ENCODE data around the gene GABRD.

Gene GABRD

GRCh38 chr1:2056955-2057590 is 37.9 kb downstream of the GABRD start:
- Mint-ChIP-seq H3K4me3 (no peak overlapping the region), H3K27ac (no peak overlapping the region), H3K9me3 (no peaks in the 10 kb centered on the region), H3K36me3 (ENCODE audit: low read depth) (peaks cover 31% of the 10 kb centered on the region), H3K4me1 (ENCODE audit: low read depth) (peaks cover 4% of the 10 kb centered on the region), H3K27me3 (no peaks in the 10 kb centered on the region)
- no peak for DNase-seq

DNA sequence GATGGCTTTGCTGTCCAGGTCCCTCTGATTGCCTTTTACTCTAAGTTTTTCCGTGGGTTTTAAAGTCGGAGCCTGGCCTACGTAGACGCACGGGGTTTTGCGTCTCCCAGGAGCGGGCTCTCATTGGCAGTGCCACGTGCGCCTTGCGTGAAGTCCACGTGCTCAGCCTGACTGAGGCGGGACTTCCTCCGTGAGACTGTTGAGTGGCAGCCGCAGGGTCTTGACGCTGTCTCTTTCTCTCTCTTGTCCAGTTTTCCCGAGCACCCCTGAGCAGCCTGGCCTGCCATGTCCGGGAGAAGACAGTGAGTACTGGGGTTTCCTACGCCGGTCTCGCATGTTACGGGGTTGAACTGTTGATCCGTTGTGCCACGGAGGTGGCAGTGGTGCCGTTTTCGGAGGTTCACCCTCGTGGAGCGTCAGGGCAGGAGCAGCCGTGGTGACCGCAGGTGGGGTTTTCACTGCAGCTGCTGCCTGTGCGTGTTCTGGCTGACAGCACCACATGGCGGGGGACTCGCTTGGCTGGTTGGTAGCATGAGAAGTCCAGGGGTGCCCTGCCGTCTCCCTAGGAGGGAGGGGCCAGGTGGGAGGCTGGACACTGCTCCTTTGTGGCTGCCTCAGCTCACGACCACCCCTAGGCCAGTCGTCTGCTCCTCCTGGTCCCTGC is 40.3 kb downstream of the GABRD start:
- no peak overlapping the region for H3K27ac Mint-ChIP-seq
- no peaks in the 10 kb centered on the region for H3K27me3 Mint-ChIP-seq
- peaks cover 5% of the 10 kb centered on the region for H3K9me3 Mint-ChIP-seq
- peaks cover 48% of the 10 kb centered on the region for H3K36me3 Mint-ChIP-seq (ENCODE audit: low read depth)
- H3K4me1 Mint-ChIP-seq (ENCODE audit: low read depth) = no peaks in the 10 kb centered on the region
- H3K4me3 Mint-ChIP-seq = no peak overlapping the region
- no peak for DNase-seq

- no peak overlapping the region for H3K4me3 Mint-ChIP-seq
- no peak for DNase-seq
- H3K4me1 Mint-ChIP-seq (ENCODE audit: low read depth) = no peaks in the 10 kb centered on the region
- no peak overlapping the region for H3K27ac Mint-ChIP-seq
- peaks cover 54% of the 10 kb centered on the region for H3K36me3 Mint-ChIP-seq (ENCODE audit: low read depth)
- peaks cover 5% of the 10 kb centered on the region for H3K9me3 Mint-ChIP-seq
- no peaks in the 10 kb centered on the region for H3K27me3 Mint-ChIP-seq
Observed at GRCh38 chr1:2060072-2060471, 40.9 kb downstream of the GABRD start.

DNA sequence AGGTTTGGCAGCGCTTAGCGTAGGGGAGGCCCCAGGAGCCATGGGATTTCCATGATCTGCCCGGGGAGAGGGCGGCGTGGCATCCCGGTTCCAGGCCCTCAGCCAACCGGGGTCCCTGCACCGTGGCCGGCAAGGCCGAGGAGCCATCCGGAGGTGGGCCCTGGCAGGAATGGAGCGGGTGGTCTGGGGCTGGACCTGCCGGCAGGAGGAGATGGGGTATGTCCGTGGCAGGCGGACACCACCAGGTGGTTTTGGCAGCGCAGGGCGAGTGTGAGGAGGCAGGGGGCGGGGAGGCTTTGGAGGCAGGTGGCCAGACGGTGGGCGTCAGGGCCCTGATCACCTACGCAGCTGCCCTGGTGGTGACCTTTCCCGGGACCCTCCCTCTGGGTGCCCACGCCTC is 41.4 kb downstream of the GABRD start:
- H3K4me1 Mint-ChIP-seq (ENCODE audit: low read depth) = no peaks in the 10 kb centered on the region
- no peak overlapping the region for H3K27ac Mint-ChIP-seq
- H3K9me3 Mint-ChIP-seq = peaks cover 6% of the 10 kb centered on the region
- no peaks in the 10 kb centered on the region for H3K27me3 Mint-ChIP-seq
- no peak overlapping the region for H3K4me3 Mint-ChIP-seq
- peaks cover 57% of the 10 kb centered on the region for H3K36me3 Mint-ChIP-seq (ENCODE audit: low read depth)
- DNase-seq = no peak

- Mint-ChIP-seq H3K27me3 (no peaks in the 10 kb centered on the region), H3K9me3 (peaks cover 10% of the 10 kb centered on the region), H3K36me3 (ENCODE audit: low read depth) (peaks cover 57% of the 10 kb centered on the region), H3K4me1 (ENCODE audit: low read depth) (no peaks in the 10 kb centered on the region), H3K4me3 (no peak overlapping the region), H3K27ac (no peak overlapping the region)
- DNase-seq = no peak
Observed at GRCh38 chr1:2061065-2061778, 42.1 kb downstream of the GABRD start.

GRCh38 chr1:2065699-2066098 is 46.6 kb downstream of the GABRD start:
- Mint-ChIP-seq H3K4me3 (no peak overlapping the region), H3K36me3 (ENCODE audit: low read depth) (peaks cover 51% of the 10 kb centered on the region), H3K27me3 (no peaks in the 10 kb centered on the region), H3K4me1 (ENCODE audit: low read depth) (no peaks in the 10 kb centered on the region), H3K27ac (no peak overlapping the region), H3K9me3 (peaks cover 10% of the 10 kb centered on the region)
- DNase-seq = no peak

- Mint-ChIP-seq H3K36me3 (ENCODE audit: low read depth) (peaks cover 40% of the 10 kb centered on the region), H3K9me3 (peaks cover 10% of the 10 kb centered on the region), H3K27me3 (no peaks in the 10 kb centered on the region), H3K27ac (no peak overlapping the region), H3K4me1 (ENCODE audit: low read depth) (peaks cover 6% of the 10 kb centered on the region), H3K4me3 (no peak overlapping the region)
- no peak for DNase-seq
Observed at GRCh38 chr1:2067393-2067792, 48.2 kb downstream of the GABRD start.

- no peaks in the 10 kb centered on the region for H3K27me3 Mint-ChIP-seq
- H3K36me3 Mint-ChIP-seq (ENCODE audit: low read depth) = peaks cover 36% of the 10 kb centered on the region
- peaks cover 9% of the 10 kb centered on the region for H3K4me1 Mint-ChIP-seq (ENCODE audit: low read depth)
- no peak overlapping the region for H3K27ac Mint-ChIP-seq
- no peak overlapping the region for H3K4me3 Mint-ChIP-seq
- no peak for DNase-seq
- peaks cover 10% of the 10 kb centered on the region for H3K9me3 Mint-ChIP-seq
Observed at GRCh38 chr1:2067981-2068380, 48.8 kb downstream of the GABRD start.

- Mint-ChIP-seq H3K4me1 (ENCODE audit: low read depth) (peaks cover 9% of the 10 kb centered on the region), H3K4me3 (no peak overlapping the region), H3K9me3 (peaks cover 9% of the 10 kb centered on the region), H3K27me3 (no peaks in the 10 kb centered on the region), H3K36me3 (ENCODE audit: low read depth) (peaks cover 31% of the 10 kb centered on the region), H3K27ac (no peak overlapping the region)
- no peak for DNase-seq
Observed at GRCh38 chr1:2068951-2069350, 49.8 kb downstream of the GABRD start.

- H3K9me3 Mint-ChIP-seq = peaks cover 4% of the 10 kb centered on the region
Observed at GRCh38 chr1:2070016-2070415, 50.9 kb downstream of the GABRD start.

GRCh38 chr1:2070800-2071530 is 51.8 kb downstream of the GABRD start:
- no peak overlapping the region for H3K4me3 Mint-ChIP-seq
- H3K27ac Mint-ChIP-seq = no peak overlapping the region
- H3K36me3 Mint-ChIP-seq (ENCODE audit: low read depth) = peaks cover 27% of the 10 kb centered on the region
- no peak for DNase-seq
- H3K9me3 Mint-ChIP-seq = no peaks in the 10 kb centered on the region
- peaks cover 11% of the 10 kb centered on the region for H3K4me1 Mint-ChIP-seq (ENCODE audit: low read depth)
- no peaks in the 10 kb centered on the region for H3K27me3 Mint-ChIP-seq

More at GRCh38 chr1:2070016-2070415, 50.9 kb downstream of the GABRD start:
- Mint-ChIP-seq H3K4me3 (no peak overlapping the region), H3K27me3 (no peaks in the 10 kb centered on the region), H3K4me1 (ENCODE audit: low read depth) (peaks cover 10% of the 10 kb centered on the region), H3K27ac (no peak overlapping the region), H3K36me3 (ENCODE audit: low read depth) (peaks cover 27% of the 10 kb centered on the region)
- DNase-seq = no peak

- Mint-ChIP-seq H3K4me3 (no peak overlapping the region), H3K9me3 (peaks cover 6% of the 10 kb centered on the region), H3K27ac (peak overlapping the region; percentile 64), H3K27me3 (no peaks in the 10 kb centered on the region), H3K4me1 (ENCODE audit: low read depth) (peaks cover 11% of the 10 kb centered on the region), H3K36me3 (ENCODE audit: low read depth) (peaks cover 32% of the 10 kb centered on the region)
- DNase-seq = no peak
Observed at GRCh38 chr1:2072109-2072806, 53.1 kb downstream of the GABRD start.

DNA sequence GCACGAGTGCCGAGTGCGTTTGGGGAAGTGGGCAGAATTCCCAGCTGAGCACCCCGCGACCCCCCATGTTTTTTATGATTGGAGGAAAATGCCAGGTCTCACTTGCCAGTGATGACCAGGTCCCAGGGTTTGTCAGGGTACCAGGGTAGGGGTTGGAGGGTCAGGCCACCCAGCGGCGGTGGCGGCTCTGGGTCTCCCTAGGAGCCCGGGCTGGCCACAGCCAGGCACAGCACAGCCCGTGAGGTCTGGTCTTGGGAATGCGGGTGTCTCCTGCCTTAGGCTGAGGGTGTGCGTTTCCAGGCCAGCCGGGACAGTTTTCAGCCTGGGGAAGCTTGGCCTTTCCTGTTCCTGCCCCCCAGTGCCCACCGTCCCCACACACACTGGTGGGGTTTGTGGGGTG is 53.7 kb downstream of the GABRD start:
- no peak overlapping the region for H3K4me3 Mint-ChIP-seq
- peaks cover 11% of the 10 kb centered on the region for H3K9me3 Mint-ChIP-seq
- no peak overlapping the region for H3K27ac Mint-ChIP-seq
- H3K27me3 Mint-ChIP-seq = no peaks in the 10 kb centered on the region
- DNase-seq = no peak
- peaks cover 11% of the 10 kb centered on the region for H3K4me1 Mint-ChIP-seq (ENCODE audit: low read depth)
- H3K36me3 Mint-ChIP-seq (ENCODE audit: low read depth) = peaks cover 35% of the 10 kb centered on the region

Data from activated T-cell treated with anti-CD3 and anti-CD28 coated beads, Interleukin-2, amount 50 U/mL, for 24 hours (primary cell).